HG02973 (cell line): ENCODE measurements around the gene PCDHA13.
"Not testable (repeated sequence)": the region's sequence is repeated elsewhere in the genome, so short reads cannot be mapped to it uniquely, and the experiment has no call there.

Experiments
- ATAC-seq: cut with Tn5 transposase; IDR thresholded peaks from one replicate; pipeline ENCODE4 v1.9.1; 2021; ENCODE audit warnings: moderate library complexity; ENCODE audit not compliant: unreplicated experiment

Gene PCDHA13

DNA sequence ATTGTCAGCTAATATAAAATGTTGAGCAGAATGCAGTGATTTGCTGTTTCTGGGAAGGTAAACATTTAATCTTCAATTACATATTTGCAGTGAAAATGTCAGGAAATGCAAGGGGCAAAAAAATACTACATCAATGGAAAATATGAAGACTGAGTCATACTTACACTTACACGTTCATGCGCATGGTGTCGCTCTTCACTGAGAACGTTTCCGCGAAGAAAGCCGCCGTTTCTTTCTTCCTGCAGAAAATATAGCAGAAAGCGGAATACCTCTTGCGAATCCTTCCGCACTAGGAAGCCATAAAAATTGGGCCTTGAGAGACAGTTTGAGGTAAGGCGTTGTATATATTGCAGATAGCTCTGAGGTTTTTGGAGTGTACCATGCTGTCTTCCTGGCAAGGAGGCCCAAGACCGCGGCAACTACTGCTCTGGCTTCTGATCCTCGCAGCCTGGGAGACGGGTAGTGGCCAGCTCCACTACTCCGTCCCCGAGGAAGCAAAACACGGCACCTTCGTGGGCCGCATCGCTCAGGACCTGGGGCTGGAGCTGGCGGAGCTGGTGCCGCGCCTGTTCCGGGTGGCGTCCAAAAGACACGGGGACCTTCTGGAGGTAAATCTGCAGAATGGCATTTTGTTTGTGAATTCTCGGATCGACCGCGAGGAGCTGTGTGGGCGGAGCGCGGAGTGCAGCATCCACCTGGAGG, at the start of gene PCDHA13:
Gene PCDHA13 (plus strand): TSS at position 236 of the 702 bp plus-strand sequence. CDS start 145 bp downstream, at position 381.
- ATAC-seq = no peak

- ATAC-seq = no peak
Measured at GRCh38 chr5:140833993-140834392, 47.9 kb upstream of the PCDHA13 start, which contains the start of gene PCDHA7. TSS of gene PCDHA7 (plus strand) at chr5:140834269. CDS start at chr5:140834384, 115 bp downstream.

GRCh38 chr5:140834439-140835008, 47.4 kb upstream of the PCDHA13 start:
- not testable (repeated sequence) for ATAC-seq

DNA sequence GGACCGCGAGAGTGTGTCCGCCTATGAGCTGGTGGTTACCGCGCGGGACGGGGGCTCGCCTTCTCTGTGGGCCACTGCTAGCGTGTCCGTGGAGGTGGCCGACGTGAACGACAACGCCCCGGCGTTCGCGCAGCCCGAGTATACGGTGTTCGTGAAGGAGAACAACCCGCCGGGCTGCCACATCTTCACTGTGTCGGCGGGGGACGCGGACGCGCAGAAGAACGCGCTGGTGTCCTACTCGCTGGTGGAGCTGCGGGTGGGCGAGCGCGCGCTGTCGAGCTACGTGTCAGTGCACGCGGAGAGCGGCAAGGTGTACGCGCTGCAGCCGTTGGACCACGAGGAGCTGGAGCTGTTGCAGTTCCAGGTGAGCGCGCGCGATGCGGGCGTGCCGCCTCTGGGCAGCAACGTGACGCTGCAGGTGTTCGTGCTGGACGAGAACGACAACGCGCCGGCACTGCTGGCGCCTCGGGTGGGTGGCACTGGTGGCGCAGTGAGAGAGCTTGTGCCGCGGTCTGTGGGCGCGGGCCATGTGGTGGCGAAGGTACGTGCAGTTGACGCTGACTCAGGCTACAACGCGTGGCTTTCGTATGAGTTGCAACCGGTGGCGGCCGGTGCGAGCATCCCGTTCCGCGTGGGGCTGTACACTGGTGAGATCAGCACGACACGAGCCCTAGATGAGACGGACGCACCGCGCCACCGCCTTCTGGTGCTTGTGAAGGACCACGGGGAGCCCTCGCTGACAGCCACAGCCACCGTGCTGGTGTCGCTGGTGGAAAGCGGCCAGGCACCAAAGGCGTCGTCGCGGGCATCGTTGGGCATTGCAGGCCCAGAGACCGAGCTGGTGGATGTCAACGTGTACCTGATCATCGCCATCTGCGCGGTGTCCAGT, 46.1 kb upstream of the PCDHA13 start:
- no peak for ATAC-seq

- no peak for ATAC-seq
Measured at GRCh38 chr5:140840978-140841962, 40.7 kb upstream of the PCDHA13 start, which contains the start of gene PCDHA8. TSS of gene PCDHA8 (plus strand) at chr5:140841187. CDS start at chr5:140841322, 135 bp downstream.

GRCh38 chr5:140842798-140843733, 38.9 kb upstream of the PCDHA13 start:
- ATAC-seq = no peak

DNA sequence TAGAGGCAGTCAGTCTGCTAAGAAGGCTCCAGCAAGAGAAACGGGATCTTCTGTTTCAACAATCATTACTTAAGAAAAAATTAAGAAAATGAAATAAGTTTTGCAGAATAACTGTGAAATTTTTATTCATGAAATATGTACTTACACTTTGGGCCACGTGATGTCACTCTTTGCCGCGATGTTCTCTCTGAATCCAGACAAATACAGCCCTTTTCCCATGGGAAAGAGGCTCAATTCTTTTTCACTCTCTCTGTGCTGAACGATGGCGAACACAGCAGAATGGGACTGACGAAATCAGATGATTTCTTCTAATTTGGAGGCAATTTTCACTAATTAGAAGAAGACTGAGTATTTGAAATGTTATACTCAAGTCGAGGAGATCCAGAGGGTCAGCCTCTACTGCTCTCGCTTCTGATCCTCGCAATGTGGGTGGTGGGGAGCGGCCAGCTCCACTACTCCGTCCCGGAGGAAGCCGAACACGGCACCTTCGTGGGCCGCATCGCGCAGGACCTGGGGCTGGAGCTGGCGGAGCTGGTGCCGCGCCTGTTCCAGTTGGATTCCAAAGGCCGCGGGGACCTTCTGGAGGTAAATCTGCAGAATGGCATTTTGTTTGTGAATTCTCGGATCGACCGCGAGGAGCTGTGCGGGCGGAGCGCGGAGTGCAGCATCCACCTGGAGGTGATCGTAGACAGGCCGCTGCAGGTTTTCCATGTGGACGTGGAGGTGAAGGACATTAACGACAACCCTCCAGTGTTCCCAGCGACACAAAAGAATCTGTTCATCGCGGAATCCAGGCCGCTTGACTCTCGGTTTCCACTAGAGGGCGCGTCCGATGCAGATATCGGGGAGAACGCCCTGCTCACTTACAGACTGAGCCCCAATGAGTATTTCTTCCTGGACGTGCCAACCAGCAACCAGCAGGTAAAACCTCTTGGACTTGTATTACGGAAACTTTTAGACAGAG, 33.5 kb upstream of the PCDHA13 start, which contains the start of gene PCDHA9:
Gene PCDHA9 (plus strand): TSS at position 244 of the 964 bp plus-strand sequence. CDS start 114 bp downstream, at position 358.
- not testable (repeated sequence) for ATAC-seq

- not testable (repeated sequence) for ATAC-seq
Measured at GRCh38 chr5:140849831-140850634, 31.9 kb upstream of the PCDHA13 start.

GRCh38 chr5:140855772-140856674, 25.9 kb upstream of the PCDHA13 start, which contains the start of gene PCDHA10:
TSS of gene PCDHA10 (plus strand) at chr5:140855897. CDS start at chr5:140856049, 152 bp downstream.
- ATAC-seq = no peak

- ATAC-seq = no peak
Measured at GRCh38 chr5:140857177-140857986, 24.5 kb upstream of the PCDHA13 start.

- ATAC-seq = no peak
Measured at GRCh38 chr5:140857987-140858240, 24.0 kb upstream of the PCDHA13 start.

GRCh38 chr5:140862441-140863295, 19.3 kb upstream of the PCDHA13 start:
- ATAC-seq = no peak

DNA sequence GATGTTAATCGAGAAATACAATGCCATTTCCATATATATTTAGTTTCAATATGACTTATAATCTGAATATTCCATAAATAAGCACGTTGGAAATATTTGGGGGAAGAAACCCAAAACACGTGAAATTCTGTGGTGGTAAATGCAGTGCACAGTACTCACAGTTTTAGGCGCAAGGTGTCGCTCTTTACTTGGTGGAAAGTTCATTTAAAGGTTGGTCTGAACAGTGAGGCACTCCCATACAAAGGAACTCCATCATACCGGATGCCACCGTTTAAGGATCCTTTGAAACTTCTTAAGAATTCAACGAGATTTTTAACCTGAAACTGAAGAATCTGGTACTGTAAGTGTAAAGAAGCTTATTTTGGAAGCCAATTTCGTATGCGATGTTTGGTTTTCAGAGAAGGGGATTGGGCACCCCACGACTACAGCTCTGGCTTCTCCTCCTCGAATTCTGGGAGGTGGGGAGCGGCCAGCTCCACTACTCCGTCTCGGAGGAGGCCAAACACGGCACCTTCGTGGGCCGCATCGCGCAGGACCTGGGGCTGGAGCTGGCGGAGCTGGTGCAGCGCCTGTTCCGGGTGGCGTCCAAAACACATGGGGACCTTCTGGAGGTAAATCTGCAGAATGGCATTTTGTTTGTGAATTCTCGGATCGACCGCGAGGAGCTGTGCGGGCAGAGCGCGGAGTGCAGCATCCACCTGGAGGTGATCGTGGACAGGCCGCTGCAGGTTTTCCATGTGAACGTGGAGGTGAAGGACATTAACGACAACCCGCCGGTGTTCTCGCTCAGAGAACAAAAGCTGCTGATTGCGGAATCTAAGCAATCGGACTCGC, 13.0 kb upstream of the PCDHA13 start, which contains the start of gene PCDHA11:
Gene PCDHA11 (plus strand): TSS at position 237 of the 834 bp plus-strand sequence. CDS start 147 bp downstream, at position 384.
- ATAC-seq = no peak
